GM12874 (cell line): Measurements from ENCODE around the gene UBE2E2.

Experiments used
- CTCF ChIP-seq: IDR thresholded peaks from 2 replicates; pipeline ENCODE4 v1.5.1; 2011; ENCODE audit warnings: low read depth, mild to moderate bottlenecking, control low read depth, low read length, moderate library complexity; ENCODE audit not compliant: insufficient read depth

The UBE2E2 gene

GRCh38 chr3:23209103-23209502, 6.0 kb downstream of the UBE2E2 start:
- TF ChIP-seq CTCF = no peak

DNA sequence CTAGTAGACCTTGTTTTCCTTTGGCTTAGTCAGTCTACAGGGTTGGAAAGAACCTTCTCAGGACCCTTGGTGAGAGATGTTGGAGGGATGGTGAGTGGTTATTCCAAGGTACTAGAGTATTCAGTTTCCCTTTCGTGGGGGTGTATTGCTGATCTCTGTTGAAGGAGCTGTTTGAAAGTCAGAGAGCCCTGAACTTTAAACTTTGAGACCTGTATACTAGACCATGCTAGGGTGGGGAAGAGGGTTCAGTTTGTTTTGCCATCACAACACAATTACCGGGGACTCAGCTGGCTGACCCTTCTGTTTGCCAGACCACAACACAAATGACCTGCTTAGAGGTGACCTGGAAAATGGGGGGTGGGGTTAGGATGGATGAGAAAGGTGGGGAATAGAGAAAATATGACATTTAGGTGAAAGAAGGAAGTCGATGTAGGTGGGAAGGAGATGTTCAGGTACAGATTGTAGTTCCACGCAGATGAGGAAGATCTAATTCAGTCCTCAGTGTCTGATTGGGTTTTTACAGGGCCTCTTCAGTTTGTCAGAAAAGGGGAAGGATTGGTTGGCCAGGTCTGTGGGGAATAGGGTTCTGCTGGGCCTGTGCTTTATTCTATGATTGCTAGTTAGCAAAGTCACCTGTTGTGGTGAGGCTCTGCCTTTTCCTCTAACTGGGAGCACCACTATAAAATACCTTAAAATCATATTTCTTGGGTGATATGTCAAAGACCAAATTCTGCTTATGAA, 6.8 kb downstream of the UBE2E2 start:
- no peak for TF ChIP-seq CTCF

DNA sequence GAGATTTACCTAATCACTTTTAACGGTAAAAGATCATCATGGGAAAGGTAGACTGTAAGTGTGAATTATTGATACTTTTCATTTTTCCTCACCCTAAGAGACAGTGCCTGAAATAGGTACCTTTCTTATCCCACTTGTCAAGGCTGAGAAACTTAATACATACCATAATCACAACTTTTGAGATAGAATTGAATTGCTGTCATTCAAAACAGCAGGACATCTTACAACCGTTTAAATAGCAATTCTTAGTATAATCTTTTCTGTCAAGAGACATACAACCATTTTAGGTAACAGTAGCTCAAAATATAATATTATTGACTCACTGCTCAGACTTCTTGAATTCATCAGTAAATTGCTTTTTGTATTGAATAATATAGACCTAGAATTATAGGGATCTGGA, 10.7 kb downstream of the UBE2E2 start:
- TF ChIP-seq CTCF = no peak

- TF ChIP-seq CTCF = no peak
Observed at GRCh38 chr3:23217872-23218554, 14.9 kb downstream of the UBE2E2 start.

DNA sequence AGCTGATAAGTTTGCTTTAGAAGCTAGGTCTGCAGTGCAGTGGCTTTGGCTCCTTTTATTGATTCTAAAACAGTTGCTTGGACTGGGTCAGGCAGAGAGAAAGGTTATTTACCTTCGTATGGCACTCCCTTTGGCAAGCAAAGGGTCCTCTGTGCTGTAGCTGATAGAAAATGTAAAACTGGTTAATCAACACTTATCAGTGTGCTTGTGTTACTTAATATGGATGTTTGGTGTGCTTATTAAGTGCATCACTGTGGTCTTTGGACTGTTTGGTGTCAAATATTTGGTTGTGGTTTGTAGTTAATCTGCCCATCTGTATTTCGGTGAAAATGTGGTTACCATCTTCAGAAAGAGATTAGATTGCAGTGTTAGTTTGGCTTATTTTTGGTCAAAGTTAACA, 16.0 kb downstream of the UBE2E2 start:
- no peak for TF ChIP-seq CTCF

GRCh38 chr3:23219552-23219951, 16.4 kb downstream of the UBE2E2 start:
- TF ChIP-seq CTCF = no peak

GRCh38 chr3:23221136-23221535, 18.0 kb downstream of the UBE2E2 start:
- no peak for TF ChIP-seq CTCF
